SK-N-SH treated with all-trans-retinoic acid at 6 μM for 48 hours (cell line): ENCODE results near the gene PPIL1.

Experiments used
- ATAC-seq: fragments of 200-7000 bp; cut with Tn5 transposase; 3 replicates; pipeline ENCODE4 v1.9.1; 2020; ENCODE audit warnings: mild to moderate bottlenecking, moderate library complexity
- ARNTL ChIP-seq: fragments of 450-650 bp; formaldehyde crosslinking; IDR thresholded peaks from 2 replicates; pipeline ENCODE4 v1.5.0; 2020; ENCODE audit warnings: low read depth, mild to moderate bottlenecking, moderate library complexity, borderline replicate concordance
- BACH2 ChIP-seq: fragments of 250-450 bp; sonication (Bioruptor Pico); IDR thresholded peaks from 2 replicates; pipeline ENCODE4 v1.9.0; 2021; ENCODE audit warnings: mild to moderate bottlenecking, borderline replicate concordance
- CREB5 ChIP-seq: fragments of 250-450 bp; sonication (Bioruptor Pico); IDR thresholded peaks from 2 replicates; pipeline ENCODE4 v1.5.1; 2020; ENCODE audit warnings: low read depth, mild to moderate bottlenecking, moderate library complexity
- CSDC2 ChIP-seq: fragments of 250-450 bp; sonication (Bioruptor Pico); IDR thresholded peaks from 2 replicates; pipeline ENCODE4 v1.5.0; 2020; ENCODE audit warnings: mild to moderate bottlenecking, moderate library complexity
- CSRNP3 ChIP-seq: fragments of 250-450 bp; sonication (Bioruptor Pico); IDR thresholded peaks from 2 replicates; pipeline ENCODE4 v1.5.1; 2021; ENCODE audit warnings: mild to moderate bottlenecking, moderate library complexity
- ESRRG ChIP-seq: fragments of 250-450 bp; sonication (Bioruptor Pico); IDR thresholded peaks from 2 replicates; pipeline ENCODE4 v1.6.1; 2021; ENCODE audit warnings: mild to moderate bottlenecking
- GLIS3 ChIP-seq: fragments of 250-450 bp; sonication (Bioruptor Pico); IDR thresholded peaks from 2 replicates; pipeline ENCODE4 v1.5.0; 2020; ENCODE audit warnings: mild to moderate bottlenecking, moderate library complexity
- ISL1 ChIP-seq: fragments of 250-450 bp; sonication (Bioruptor Pico); IDR thresholded peaks from 2 replicates; pipeline ENCODE4 v2.1.2; 2022; ENCODE audit warnings: mild to moderate bottlenecking, moderate library complexity
- OSR1 ChIP-seq: fragments of 250-450 bp; sonication (Bioruptor Pico); IDR thresholded peaks from 2 replicates; pipeline ENCODE4 v1.8.0; 2022; ENCODE audit warnings: moderate library complexity, mild to moderate bottlenecking, inconsistent platforms
- PATZ1 ChIP-seq: fragments of 250-450 bp; sonication (Bioruptor Pico); IDR thresholded peaks from 2 replicates; pipeline ENCODE4 v1.8.0; 2020; ENCODE audit warnings: mild to moderate bottlenecking, moderate library complexity, borderline replicate concordance
- POU6F1 ChIP-seq: fragments of 250-450 bp; sonication (Bioruptor Pico); IDR thresholded peaks from 2 replicates; pipeline ENCODE4 v1.8.0; 2021; ENCODE audit warnings: low read depth, mild to moderate bottlenecking, moderate library complexity, borderline replicate concordance
- PPARA ChIP-seq: fragments of 250-450 bp; sonication (Bioruptor Pico); IDR thresholded peaks from 2 replicates; pipeline ENCODE4 v1.5.0; 2020; ENCODE audit warnings: mild to moderate bottlenecking, borderline replicate concordance
- RARB ChIP-seq: fragments of 250-450 bp; sonication (Bioruptor Pico); IDR thresholded peaks from 2 replicates; pipeline ENCODE4 v1.8.0; 2021; ENCODE audit warnings: mild to moderate bottlenecking, moderate library complexity
- SNAI2 ChIP-seq: fragments of 250-450 bp; sonication (Bioruptor Pico); IDR thresholded peaks from 2 replicates; pipeline ENCODE4 v1.5.0; 2020; ENCODE audit warnings: mild to moderate bottlenecking, moderate library complexity
- TCF4 ChIP-seq: fragments of 250-450 bp; sonication (Bioruptor Pico); IDR thresholded peaks from 2 replicates; pipeline ENCODE4 v1.8.0; 2021; ENCODE audit warnings: mild to moderate bottlenecking, moderate library complexity, borderline replicate concordance
- TOX ChIP-seq: fragments of 250-450 bp; sonication (Bioruptor Pico); IDR thresholded peaks from 2 replicates; pipeline ENCODE4 v1.8.0; 2021; ENCODE audit warnings: mild to moderate bottlenecking, moderate library complexity, borderline replicate concordance
- ZC3H10 ChIP-seq: fragments of 250-450 bp; sonication (Bioruptor Pico); IDR thresholded peaks from 2 replicates; pipeline ENCODE4 v1.5.1; 2021; ENCODE audit warnings: mild to moderate bottlenecking, moderate library complexity
- ZFP3 ChIP-seq: fragments of 250-450 bp; sonication (Bioruptor Pico); IDR thresholded peaks from 2 replicates; pipeline ENCODE4 v1.5.0; 2020; ENCODE audit warnings: mild to moderate bottlenecking, moderate library complexity
- ZFP30 ChIP-seq: fragments of 450-650 bp; formaldehyde crosslinking; IDR thresholded peaks from 2 replicates; pipeline ENCODE4 v1.5.0; 2022; ENCODE audit warnings: mild to moderate bottlenecking, moderate library complexity
- ZNF565 ChIP-seq: fragments of 450-650 bp; formaldehyde crosslinking; conservative IDR thresholded peaks from 2 replicates; pipeline ENCODE4 v1.5.0; 2020; ENCODE audit warnings: low read depth, mild to moderate bottlenecking, moderate library complexity
- ZNF70 ChIP-seq: fragments of 450-650 bp; formaldehyde crosslinking; IDR thresholded peaks from 2 replicates; pipeline ENCODE4 v1.5.0; 2020; ENCODE audit warnings: mild to moderate bottlenecking, moderate library complexity
- ZNF8 ChIP-seq: fragments of 450-650 bp; formaldehyde crosslinking; IDR thresholded peaks from 2 replicates; pipeline ENCODE4 v1.5.0; 2020; ENCODE audit warnings: mild to moderate bottlenecking, moderate library complexity

Gene PPIL1

GRCh38 chr6:36912030-36912454 lies 37.4 kb upstream of the PPIL1 start:
- TF ChIP-seq TCF4 (CRISPR knock-in tag) (no peak), PPARA (CRISPR knock-in tag) (no peak), ZFP3 (CRISPR knock-in tag) (no peak), ESRRG (no peak), ZFP30 (CRISPR knock-in tag) (no peak), OSR1 (CRISPR knock-in tag) (no peak), ZNF8 (CRISPR knock-in tag) (no peak), ZNF565 (no peak), PATZ1 (CRISPR knock-in tag) (no peak), ISL1 (CRISPR knock-in tag) (no peak)
- peak; percentile 15 for ATAC-seq

- TF ChIP-seq ARNTL (no peak), PATZ1 (CRISPR knock-in tag) (no peak), TOX (CRISPR knock-in tag) (no peak), ZNF8 (CRISPR knock-in tag) (no peak), ZFP30 (CRISPR knock-in tag) (no peak), ZC3H10 (CRISPR knock-in tag) (no peak)
- ATAC-seq: no peak
Measured at GRCh38 chr6:36908747-36909146, 34.1 kb upstream of the PPIL1 start.

GRCh38 chr6:36907781-36908180 lies 33.2 kb upstream of the PPIL1 start:
- no peak for ATAC-seq
- TF ChIP-seq BACH2 (CRISPR knock-in tag) (no peak), ZC3H10 (CRISPR knock-in tag) (no peak), CSRNP3 (CRISPR knock-in tag) (no peak), ZNF70 (no peak), ZNF565 (no peak), RARB (CRISPR knock-in tag) (no peak), ESRRG (no peak), CREB5 (no peak), POU6F1 (CRISPR knock-in tag) (no peak), CSDC2 (CRISPR knock-in tag) (no peak), ZFP3 (CRISPR knock-in tag) (no peak)

- no peak for ATAC-seq
- no peak for TF ChIP-seq ZNF565
- TF ChIP-seq ESRRG: no peak
- TF ChIP-seq POU6F1 (CRISPR knock-in tag): no peak
- no peak for TF ChIP-seq ISL1 (CRISPR knock-in tag)
- no peak for TF ChIP-seq BACH2 (CRISPR knock-in tag)
- no peak for TF ChIP-seq PATZ1 (CRISPR knock-in tag)
- no peak for TF ChIP-seq ZFP3 (CRISPR knock-in tag)
- TF ChIP-seq GLIS3 (CRISPR knock-in tag): no peak
- TF ChIP-seq SNAI2 (CRISPR knock-in tag): no peak
- TF ChIP-seq TOX (CRISPR knock-in tag): no peak
- TF ChIP-seq ARNTL: no peak
Measured at GRCh38 chr6:36906539-36907325, 32.1 kb upstream of the PPIL1 start.
